SK-N-SH (cell line): Measurements from ENCODE around the gene BBS10. TPM values are rescaled to one million over a fixed set of nuclear protein-coding genes. Genes with fewer than 3 reads are reported as not detected.

ENCODE experiments used
- polyA plus RNA-seq, 3 experiments: library from polyadenylated mRNA; depleted of rRNA; stranded (reverse); fragments of >200 nt; gene quantifications; 2 replicates each; pipeline ENCODE4 v1.2.3, GENCODE V29; 2012
- small RNA-seq, 7 experiments: library from RNA; depleted of rRNA; stranded (forward); fragments of <200 nt; gene quantifications; one replicate each; pipeline ENCODE3, GENCODE V24; 2012

BBS10 gene
- polyA plus RNA-seq, 1 of the 3 experiments (the other 2 are of a cell fraction) = 5.6 TPM

Small RNA genes within 50 kb of the gene (small RNA-seq; reads per million reads assigned to genes)
- 0 to 2.3 (median 0) reads per million in 7 experiments for gene RN7SKP172

Other genes starting within 250 kb of the BBS10 start
- 9.5 and 10.6 TPM in 2 replicates for gene OSBPL8, start 211.4 kb upstream of the BBS10 start, polyA plus RNA-seq (2012; rRNA removed)